ENCODE results near the gene TULP1.

The TULP1 gene

DNA sequence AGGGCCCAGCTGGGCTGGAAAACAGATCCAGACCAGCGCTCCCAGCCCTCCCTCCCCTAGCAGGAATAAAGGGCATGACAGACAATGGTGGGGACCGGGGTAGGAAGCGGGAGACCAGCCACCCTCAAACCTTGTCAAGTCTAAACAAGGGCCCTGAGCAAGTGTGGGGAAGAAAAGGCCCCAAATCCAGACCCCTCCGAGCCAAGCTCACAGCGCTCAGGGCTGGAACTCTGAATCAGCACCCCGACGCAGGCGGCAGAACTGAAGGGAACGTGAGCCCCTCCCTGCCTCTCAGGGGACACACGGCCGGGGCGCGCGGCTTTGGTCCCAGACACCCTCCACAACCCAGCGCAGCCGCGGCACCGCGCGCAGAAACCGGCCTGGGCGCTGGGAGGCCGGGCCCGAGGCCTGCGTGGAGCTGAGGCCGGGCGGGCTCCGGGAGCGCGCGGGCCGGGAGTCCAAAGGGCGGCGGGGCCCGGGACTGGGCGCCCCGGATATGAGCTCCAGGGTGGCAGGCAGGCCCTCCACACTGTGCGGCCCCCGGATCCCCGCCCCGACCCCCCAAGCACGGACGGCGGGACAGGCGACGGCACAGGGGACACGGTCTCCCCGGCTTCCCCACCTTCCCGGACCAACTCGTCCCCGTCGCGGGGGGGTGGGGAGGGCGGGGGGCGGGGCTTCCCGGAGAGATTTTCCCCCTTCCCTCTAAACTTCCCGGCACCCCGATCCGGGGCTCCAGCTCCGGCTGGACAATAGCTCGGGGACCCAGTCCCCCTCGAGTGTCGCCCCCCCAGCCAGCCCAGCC is 16.5 kb downstream of the TULP1 start:
- DNase-seq, result no peak

DNA sequence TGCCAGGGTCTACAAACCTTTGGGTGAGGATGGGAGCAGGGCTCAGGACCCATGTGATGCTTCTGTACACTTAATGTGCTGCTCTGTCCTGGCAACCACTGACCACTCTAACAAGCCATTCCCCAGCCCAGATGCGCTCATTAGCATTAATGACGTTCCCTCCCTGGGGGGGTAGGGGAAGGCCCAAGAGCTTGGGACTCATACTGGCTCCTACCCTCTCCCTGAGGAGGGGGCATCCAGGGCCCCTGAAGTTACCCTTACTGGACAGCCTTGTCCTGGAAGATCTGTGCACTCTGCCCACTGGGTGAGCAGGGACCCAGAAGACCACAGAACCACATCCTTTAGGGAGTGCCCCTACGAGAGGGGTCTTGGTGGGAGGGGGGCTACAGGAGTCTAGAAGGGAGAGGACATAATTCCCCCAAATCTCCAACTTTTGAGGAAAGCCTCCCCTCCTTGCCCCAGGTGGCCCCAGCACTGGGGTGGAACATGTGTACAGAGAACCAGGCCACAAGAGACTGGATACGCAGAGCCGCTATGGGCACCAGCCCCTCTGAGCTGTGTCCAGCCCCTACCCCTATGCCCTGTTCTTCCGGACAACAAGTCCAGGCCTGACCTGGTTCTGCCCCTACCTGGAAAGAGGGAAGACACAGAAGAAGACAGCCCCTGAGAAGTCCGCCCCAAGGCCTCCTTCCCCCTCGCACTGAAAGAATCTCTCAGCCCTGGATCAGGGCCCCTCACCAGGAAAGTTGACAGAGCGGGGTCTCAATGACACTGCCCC is 17.2 kb downstream of the TULP1 start:
- no peak for DNase-seq

DNA sequence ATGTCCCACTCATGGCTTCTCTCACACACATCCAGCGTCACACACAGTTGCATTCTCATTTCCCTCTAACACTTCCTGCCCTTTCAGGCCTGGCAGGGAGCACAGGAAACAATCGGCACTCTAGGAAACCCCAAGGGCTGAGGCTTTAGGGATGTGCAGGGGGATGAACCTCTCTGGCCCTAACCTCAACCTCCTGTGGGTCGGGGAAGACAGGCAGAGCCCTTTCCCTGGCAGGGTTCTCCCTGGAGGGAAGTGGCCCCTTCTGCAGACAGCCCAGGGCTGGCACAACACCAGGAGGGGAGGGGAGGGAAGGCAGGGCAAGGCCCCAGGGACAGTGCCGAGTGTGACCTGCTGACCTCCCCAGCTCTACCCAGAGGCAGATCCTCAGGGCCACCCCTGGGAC is 18.5 kb downstream of the TULP1 start:
- no peak for DNase-seq

DNA sequence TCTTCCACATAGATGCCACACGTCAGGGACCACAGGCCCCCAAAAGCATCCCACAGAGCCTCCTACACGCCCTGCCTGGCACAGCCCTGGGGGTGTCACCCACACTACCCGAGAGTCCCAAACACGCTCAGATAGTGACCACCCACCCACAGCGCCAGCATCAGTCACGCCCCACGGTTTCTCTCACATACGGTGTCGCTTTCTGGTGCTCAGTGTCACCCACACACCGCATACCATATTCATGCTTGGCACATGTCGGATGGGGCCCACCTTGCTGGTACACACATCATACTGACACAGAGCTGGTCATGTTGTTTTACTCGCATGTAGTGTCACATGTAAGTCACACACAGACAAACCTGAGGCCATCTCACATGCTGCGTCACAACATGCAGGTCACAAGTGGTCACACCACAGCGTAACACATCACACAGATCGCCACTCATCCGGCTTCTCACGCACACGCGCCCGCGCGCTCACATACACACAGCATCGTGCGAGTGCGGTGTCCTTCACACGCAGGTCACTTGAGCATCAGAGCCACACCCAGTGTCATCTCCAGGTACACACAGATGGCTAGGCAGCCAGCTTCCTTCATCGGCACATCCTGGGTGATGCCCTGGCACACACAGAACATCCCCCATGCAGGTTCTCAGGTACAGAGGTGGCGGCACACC is 19.3 kb downstream of the TULP1 start:
- DNase-seq, result no peak

DNA sequence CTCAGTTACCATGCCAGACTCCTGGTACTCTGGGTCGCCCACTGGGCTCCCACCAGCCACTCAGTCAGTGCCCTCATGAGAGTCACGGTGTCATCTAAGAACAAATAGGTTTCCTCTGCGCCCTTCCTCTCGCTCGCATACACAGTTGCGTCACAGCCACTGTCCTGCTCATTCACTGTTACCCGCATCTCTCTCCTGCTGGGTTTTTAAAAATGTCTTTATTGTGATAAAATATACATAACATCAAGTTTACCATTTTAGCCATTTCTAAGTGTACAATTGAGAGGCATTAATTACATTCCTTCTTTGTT is 19.8 kb downstream of the TULP1 start:
- no peak for DNase-seq

DNA sequence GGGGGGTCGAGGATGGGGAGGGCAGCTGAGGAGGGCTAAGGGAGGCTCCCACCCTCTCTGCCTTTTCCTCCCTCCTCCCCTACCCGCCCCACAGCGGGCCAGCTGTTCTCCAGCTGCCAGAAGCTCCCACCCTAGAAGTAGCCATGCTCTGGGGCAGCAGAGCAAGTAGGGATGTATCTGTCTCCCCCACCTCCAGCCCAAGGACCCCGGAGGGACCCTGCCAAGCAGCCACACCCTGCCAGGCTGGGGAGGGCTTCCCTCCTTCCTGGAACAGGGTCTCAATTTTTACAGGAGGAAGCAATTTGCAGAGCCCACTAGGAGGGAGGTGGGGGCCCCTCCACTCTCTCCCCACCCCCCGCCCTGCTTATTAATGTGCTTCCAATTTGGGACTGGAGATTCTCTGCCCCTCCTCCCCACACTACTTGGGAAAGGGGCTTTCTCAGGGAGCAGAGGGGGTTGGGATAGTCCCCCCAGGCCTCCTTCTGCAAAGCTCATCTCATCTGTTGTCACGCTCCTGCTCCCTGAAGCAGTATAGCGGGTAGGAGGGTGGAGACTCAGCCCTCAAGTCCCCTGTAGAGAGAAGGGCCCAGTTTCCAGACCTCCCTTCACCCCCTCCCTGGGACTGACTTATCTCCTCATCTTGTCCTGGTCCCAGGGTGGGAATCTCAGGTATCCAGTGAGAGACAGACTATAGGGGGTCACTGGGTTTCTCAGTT is 20.3 kb downstream of the TULP1 start:
- DNase-seq, result no peak

DNA sequence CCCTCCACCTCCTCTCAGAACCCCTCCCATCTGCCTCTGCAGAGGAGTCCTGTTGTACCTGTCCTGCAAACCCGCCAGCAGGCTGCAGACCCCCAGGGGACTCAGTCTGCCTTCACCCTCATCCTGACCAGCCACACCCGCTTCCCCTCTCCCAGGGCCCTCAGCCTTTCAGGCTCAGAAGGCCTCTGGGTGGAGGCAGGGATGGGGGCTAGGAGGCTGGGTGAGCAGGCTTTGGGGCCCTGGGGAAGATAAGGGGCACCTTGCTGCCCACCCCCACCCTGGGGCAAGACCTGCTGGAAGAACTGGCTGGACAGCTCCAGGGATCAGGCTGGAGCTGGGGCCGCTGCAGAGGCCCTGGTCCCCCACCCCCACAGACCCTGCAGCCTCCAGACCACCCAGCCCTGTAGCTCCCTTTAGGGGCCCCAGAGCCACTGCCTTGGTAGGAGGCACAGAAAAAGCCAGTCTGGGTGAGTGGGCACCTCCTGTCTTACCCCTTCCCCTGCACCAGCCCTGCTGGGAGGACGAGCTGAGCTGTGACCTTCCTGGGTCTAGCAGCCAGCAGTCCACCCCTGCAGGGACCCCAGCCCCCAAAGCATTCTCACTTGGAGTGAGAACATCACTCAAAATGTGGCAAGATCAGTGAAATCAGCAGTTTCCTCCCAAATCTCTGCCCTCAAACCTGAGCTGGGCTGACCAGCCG is 21.0 kb downstream of the TULP1 start:
- DNase-seq, result no peak

DNA sequence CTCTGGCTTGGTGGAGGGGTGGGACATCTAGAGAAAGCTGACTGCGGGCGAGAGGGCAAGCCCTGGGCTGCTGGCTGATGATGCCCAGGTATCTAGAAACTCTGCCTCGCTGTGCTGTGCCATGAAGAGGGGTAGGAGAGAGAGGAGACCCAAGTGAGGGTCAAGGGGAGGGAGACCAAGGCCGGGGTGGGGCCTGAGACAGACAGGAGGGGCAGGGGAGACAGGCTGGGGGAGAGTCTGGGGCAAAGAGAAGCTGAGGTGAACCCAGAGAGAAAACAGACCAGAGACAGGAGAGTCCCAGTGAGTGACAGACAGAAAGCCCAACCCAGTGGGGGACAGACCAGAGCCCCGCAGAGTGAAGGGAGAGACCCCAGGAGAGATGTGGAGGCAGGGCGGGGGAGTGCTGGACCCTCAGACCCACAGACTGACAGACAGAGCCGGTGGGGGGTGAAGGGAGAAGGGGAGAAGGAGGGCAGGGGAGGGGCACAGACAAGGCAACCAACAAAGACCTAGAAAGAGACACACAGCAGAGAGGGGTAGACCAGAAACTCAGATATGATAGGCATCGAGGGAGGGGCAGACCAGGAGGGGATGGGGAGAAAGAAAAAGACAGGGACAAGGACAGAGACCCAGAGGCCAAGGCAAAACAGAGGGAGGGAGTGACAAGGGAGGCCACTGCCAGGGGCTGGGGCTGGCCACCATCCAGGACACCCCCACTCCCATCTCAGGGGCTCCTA is 21.7 kb downstream of the TULP1 start:
- DNase-seq, result no peak

DNA sequence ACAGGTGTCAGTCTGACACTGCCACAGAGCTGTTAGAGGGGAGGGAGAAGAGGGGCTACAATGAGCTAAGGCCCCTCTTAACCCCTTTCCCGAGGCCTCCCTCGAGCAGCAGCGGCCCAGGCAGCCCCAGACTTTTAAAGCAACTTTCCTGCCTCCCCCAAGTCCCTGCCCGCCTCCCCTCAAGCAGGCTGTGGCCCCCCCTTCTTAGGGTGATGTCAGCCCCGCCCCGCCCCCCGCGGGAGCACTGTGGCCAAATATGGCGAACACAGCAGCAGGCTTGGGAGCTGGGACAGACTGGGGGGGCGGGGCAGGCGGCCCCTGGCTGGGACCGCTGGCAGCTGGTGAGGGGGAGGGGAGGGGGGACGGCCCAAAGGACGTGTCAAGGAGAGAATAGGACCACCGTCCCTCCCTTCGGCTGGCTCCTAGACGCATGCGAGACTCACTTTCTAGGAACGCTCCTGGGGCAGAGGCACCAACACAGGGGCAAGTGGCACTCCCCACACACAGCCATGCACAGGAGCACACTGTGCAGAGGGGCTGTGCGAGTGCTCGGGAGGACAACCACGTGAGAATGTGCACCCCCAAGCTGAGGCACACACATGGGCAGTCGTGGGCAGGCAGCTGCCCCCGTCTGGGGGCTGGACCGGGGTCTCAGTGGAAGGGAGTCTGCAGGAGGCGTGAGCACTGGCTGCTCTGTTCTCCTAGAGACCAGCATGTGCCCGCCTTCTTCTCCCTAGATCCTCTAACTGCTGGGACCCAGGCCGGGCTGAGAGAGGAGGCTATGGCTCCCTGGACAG is 22.5 kb downstream of the TULP1 start:
- peak; percentile 40 to 80 for DNase-seq

DNA sequence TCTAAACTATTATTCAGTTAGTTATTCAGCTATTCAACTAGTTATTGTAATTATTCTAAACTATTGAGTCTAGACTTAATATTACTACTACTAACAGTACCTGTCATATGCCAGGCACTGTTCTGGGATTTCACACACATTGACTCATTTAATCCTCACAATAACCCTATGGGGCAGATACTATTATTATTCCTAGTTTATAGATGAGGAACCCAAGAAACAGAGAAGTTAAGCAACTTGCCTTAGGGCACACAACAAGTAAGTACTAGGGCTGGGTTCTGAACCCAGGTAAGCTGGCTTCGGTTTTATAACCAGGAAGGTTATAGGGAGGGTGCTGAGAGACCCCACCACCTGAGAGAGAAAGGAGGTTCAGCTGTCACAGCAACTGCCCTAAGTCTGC is 23.6 kb downstream of the TULP1 start:
- DNase-seq, result no peak

DNA sequence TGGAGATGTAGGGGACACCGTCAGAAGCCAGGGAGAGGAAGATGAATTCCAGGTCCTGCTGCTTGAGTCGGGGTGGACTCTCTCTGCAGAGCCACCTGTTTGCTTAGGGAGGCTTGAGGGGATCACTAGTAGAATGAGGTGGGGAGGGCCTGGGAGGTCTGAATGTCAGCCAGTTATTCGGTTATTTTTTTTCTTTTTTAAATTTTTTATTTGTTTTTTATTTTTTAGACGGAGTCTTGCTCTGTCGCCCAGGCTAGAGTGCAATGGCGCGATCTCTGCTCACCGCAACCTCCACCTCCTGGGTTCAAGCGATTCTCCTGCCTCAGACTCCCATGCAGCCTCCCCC is 24.2 kb downstream of the TULP1 start:
- DNase-seq, result no peak

DNA sequence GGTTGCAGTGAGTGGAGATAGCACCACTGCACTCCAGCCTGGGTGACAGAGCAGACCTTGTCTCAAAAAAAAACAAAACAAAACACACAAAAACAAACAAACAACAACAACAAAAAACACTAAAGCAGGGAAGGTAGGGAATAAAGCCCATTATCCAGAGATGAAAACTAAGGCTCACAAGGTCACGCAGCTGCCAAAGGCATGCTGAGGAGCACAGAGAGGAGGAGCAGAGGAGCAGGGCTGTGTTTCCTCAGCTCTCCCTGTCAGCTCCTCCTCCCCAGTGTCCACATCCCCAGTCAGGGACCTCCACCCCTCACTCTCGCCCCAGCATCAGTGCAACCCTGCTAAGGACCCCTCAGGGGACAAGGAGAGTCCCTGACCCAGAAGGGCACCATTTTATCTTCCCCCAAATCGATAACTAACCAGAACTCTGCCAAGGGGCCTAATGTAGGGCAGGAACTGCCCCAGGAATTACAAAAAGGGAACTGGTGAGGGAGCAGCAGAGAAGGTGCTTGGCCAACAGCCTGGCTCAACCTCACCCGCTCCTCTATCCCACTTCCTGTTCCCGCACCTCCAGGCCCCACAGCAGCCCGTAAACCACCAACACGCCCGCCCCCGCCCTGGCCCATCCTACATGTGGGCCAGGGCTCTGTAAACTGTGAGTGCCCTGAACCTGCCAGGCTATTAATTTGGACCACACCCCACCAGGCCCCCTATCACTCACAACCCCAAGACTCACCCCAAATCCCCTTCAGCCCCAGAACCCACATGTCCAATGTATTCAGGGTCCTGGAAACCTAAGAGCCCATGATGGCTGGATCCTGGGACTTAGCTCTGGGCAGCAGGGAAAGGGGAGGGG is 24.8 kb downstream of the TULP1 start:
- no peak for DNase-seq

DNA sequence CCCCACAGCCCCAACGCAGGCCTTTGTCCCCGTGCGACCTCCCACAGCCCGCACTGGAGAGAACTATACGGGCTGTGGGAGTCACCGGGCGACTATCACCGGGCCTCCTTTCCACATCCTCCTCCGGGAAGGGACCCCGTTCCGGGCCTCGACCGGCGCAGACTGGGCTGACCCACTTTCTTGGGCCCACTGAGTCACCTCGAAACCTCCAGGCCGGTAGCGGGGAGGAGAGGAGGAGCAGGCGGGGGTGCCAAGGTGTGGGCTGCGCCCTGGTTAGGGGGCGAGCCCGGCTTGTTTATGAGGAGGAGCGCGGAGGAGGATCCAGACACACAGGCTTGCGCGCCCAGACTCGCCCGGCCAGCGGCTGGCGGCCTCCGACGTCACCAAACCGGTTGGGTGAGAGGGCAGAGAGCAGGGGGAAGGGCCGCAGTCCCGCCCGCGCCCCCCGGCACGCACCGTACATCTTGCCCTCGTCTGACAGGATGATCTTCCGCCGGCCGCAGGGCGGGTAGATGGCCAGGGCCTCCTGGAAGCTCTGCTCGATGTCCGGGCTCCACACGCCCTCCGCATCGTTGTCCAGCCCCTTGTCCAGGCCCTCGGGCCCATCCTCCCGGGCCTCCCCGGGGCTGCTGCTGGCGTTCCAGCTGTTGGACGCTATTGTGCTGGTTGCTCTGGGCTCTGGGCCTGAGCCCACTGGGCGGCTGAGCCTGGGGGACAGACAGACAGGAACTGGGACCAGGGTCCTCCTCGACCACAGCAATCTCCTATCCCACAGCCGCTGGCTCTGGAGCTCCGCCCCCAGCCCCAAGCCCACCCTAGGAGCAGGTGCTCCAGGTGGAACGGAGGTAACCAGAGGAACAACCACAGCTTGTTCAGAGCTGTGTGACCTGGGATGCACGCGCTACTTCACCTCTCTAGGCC is 26.4 kb downstream of the TULP1 start:
- no peak for DNase-seq

DNA sequence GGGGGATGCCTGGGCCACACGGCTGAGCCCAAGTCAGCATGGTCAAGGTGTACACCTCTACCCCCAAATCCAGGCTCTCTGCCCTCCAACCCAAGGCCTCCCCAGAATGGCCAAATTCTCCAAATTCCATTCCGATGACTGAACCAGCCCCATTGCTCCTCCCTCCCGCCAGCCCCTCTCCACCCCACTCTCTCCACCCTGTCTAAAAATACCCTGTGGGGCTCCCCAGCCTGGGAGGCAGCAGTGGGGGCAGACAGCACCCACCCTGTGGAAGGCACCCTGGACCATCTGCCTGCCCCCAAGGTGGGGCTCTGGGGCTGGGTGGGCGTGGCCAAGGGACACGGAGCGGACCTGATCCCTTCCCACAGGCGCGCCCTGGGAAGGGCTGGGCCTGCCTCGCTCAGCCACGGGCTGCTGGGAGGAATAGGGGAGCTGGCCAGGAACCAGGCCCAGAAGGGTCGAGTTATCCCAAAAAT is 27.3 kb downstream of the TULP1 start:
- no peak for DNase-seq

DNA sequence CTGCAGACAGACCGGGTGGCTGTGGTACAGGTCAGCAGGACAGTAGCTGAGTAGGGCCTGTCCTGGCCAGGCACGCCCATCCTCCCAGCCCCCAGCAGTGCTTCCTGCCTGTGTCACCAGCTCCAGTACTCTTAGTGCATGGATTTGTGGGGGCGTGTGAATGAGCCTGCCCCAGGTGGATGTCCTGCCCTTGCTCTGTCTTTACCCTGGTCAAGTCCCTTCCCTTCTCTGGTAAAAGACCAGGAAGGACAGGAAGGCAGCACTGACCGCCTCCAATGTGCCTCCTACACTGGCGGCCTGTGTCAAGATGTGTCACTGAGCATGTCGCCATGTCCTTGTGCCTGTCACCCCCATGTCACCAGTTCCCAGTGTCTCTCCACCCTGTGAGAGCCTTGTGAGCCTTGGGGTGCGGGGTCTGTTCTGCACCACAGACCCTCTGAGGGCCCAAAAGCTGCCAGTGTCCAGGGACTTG is 27.7 kb downstream of the TULP1 start:
- no peak for DNase-seq

DNA sequence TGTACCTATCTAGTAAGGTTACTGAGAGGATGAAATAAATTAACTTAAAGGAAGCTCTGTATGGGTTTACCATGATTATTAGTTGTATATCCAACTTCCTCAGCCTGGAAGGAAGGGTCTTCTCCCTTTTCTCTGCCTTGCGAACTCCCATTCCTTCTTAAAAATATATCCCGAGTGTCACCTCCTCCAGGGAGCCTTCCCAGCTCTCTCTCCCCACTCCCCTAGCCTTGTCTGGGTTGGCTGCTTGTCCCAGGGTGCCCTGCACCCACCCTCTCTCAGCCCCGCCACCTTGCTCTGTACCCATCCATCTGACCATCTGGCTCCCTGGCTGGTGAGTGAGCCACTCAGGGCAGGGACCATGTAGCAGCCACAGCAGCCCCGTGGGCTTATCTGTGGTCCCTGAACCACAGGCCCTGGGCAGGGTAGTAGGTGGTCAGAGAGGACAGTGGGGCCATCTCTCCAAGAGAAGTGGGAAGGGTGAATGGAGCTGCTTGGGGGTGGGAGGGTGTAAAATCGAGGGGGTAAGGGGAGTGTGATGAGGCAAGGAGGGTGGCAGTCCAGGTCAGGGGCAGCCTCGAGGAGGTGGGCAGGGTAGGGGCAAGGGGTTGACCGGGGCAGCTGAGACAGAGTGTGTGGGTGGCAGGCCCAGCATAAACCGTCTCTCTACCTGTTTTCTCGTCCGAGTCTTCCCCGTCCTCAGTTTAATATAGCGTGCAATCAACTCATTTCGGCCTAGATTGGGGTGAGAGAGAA is 28.6 kb downstream of the TULP1 start:
- DNase-seq, result no peak

DNA sequence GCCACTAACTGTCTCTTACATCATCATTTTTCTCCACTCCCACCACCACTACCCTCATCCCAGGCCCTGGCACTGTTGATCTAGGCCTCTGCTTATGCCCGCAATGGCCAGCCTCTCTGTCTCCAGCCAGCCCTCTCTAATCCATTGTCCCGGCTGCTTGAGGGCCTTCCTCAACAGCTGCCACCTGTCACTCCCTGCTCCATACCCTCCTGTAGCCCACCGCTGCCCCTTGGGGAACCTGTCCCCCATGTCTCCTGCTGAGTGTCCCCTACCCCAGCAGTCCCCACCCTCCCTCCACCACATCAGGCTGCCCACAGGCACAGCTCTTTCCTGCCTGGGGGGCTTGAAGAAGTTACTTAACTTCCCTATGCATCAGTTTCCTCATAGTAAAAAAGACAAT is 29.2 kb downstream of the TULP1 start:
- no peak for DNase-seq

DNA sequence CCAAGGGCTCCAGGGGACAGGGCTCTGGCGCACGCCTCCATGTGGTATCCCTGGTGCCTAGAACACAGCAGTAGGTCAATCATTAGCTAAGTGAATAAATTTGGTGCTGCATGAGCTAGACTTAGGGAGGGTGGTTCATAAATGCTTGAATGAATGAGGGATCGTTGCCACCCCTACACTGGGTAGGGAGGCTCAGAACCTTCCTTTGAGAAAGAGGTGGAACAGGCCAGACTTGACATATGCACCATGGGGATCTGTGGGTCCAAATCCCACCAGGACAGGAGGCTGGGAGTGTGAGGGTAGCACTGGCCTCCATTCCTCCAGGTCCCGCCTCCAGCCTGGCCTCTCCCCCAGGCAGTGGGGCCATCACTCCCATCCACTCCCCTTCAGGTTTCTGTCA is 29.6 kb downstream of the TULP1 start:
- no peak for DNase-seq

All from NCI-H446 (cell line).